Activated T-helper 1 cell treated with Interleukin-2 at 50 U/mL for 16 hours (primary cell): ENCODE results near the gene RASGRF2.
"Not testable (repeated sequence)": the region's sequence is repeated elsewhere in the genome, so short reads cannot be mapped to it uniquely, and the experiment has no call there.

Source experiments
- DNase-seq: peaks from one replicate; pipeline ENCODE4 v3.0.0-alpha.2; 2020; ENCODE audit warnings: low read depth

The RASGRF2 gene

DNA sequence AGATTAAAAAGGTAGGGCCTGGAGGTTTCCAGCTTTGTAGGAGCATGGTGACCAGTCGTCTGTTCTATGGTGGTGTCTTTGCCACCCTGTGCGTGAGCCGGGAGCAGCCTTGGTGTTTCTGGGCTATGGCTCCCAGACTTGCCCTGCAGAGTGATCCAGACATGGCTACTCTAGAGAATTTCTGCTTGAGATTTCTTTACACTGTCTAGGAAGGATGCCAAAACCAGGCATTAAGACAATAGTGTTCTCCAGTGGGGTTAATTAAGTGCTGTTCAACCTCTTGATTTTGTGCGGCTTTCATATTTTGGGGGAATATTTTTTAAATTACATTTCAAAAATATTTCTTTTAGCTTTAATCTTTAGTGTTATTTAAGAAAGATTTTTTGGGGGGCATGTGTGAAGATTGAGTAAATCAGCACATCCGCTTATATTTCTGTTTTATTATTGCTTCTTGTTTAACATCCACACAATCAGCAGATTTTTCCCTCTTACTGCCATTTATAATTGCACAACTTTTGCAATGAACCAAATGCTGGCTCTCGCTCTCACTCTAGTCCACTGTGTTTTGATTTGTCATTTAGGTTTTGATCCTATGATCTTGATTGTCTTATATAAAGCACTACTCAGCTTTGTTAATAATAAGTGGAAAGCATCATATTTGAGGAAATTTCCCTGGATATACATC lies 110.5 kb downstream of the RASGRF2 start:
- DNase-seq: no peak

DNA sequence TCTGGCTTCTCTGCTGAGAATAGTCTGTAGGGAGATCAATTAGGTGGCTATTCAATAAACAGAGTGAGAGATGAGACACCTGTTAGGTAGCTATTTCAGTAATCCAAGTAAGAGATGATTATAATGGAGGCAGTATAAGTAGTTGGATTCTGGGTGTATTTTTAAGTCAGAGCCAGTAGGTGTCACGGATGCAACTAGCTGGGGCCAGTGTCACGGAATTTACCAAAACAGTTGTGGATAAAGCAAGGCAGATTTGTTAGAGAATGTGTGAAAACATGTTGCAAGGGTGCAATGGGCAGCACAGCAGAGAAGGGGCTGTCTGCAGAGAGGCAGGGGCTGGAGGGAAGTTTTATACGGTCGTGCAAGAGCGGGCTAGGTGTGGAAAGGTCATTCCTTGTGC lies 114.9 kb downstream of the RASGRF2 start:
- no peak for DNase-seq

- no peak for DNase-seq
Measured at GRCh38 chr5:81077105-81077504, 116.9 kb downstream of the RASGRF2 start.

GRCh38 chr5:81078930-81079329 lies 118.8 kb downstream of the RASGRF2 start:
- DNase-seq: no peak

- DNase-seq: no peak
Measured at GRCh38 chr5:81080809-81081460, 120.8 kb downstream of the RASGRF2 start.

GRCh38 chr5:81081461-81081835 lies 121.3 kb downstream of the RASGRF2 start:
- no peak for DNase-seq

- no peak for DNase-seq
Measured at GRCh38 chr5:81086881-81087281, 126.7 kb downstream of the RASGRF2 start.

GRCh38 chr5:81091199-81091598 lies 131.0 kb downstream of the RASGRF2 start:
- DNase-seq: no peak

DNA sequence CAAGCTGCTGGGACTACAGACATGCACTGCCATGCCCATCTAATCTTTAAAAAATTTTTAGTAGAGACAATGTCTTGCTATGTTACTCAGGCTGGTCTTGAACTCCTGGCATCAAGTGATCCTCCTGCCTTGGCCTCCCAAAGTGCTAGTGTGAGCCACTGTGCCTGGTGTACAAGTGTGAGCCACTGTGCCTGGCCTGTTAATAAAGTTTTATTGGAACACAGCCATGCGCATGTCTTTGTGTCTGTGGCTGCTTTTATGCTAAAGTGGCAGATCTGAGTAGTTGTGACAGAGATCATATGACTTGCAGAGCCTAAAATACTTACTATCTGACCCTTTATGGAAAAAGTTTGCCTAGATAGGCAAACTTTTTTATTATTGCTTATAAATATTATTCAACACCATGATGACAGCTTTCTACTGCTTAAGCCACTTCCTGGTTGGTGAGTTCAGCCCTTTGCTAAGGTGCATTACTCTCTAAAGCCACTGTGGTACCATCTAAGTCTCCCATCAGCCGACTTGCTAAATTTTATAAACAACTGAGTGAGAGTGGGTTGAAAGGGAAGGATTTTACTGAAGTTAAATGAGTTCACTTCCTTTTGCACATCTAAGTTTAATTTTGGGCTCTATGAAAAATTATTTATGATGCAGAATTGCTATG lies 133.5 kb downstream of the RASGRF2 start:
- DNase-seq: no peak

DNA sequence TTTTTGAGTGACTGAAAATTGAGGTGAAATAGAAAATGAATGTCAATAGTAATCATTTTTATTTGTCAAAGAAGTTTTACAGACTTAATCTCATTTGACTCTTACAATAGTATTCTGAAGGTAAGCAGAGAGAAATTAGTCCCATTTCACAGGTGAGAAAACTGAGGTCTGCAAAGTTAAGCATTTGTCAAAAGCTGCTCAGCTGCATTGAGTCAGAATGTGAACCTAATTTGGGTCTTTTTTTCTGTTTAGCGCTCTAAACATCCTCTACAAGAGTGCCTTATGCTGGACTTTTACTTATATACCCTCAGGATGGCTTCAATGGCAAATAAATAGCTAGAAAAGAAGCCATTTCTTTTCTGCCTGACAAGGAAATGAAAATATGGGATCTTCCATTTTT lies 135.7 kb downstream of the RASGRF2 start:
- no peak for DNase-seq

DNA sequence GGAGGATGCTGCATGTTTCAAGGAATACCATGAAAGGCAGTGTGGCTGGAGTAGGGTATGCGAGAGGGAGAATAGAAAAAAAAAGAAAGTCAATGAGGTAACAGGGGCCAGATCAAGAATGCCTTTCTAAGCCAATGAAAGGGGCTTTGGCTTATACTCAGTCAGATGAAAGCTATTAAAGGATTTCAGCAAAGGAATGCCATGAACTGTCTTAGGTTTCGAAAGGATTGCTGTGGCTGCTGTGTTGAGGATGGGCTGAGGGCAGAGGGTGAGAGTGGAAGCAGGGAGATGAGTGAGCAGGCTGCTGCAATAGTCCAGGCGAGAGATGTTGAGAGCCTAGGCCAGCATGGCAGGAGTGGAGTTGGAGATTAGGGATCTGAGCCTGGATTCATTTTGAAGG lies 137.6 kb downstream of the RASGRF2 start:
- no peak for DNase-seq

DNA sequence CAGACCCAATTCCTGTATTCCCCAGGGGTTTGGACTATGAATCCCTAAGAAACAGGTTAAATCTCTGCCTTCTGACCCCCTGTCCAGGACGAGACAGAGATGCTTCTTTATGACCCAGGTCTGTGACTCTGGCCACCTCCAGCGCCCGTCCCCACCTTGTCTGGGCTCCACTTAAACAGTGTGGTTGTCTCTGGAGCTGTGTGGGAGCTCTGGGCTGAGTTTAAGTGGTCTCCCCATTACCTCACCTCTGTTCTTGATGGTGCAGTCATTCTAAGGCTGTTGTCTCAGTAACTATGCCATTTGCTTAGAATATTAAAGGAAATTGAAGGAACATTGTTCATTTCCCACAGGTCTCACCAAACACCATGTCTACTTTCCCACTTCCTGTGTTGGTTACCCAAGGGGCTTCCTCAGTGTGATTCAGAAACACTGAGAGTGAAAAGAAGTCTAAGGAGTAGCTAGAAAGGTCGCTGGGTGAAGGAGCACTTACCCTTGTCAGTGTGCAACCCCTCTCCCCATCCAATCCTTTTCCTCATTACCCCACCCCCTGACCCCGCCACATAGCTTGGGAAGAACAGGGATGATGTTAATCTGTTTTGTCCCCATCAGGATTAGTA lies 145.2 kb downstream of the RASGRF2 start:
- DNase-seq: no peak

DNA sequence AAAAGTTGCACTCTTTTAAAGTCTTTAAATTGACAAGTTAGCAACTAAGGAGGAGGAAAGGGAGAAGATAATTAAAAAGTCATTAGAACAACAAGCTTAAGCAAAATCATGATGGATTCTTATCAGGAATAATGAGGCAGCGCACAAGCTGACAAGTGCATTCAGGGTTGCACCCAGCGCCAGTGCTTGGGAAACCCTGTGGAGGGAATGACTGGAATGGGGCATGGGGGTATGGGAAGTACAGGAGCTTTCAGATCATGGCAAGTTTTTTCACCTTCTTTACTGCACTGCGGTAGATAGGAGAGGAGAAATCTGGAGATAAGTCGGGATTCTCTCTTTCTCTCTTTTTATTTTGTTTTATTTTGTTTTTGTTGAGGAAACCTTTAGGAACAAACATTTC lies 155.1 kb downstream of the RASGRF2 start:
- no peak for DNase-seq

- no peak for DNase-seq
Measured at GRCh38 chr5:81117566-81117965, 157.4 kb downstream of the RASGRF2 start.

DNA sequence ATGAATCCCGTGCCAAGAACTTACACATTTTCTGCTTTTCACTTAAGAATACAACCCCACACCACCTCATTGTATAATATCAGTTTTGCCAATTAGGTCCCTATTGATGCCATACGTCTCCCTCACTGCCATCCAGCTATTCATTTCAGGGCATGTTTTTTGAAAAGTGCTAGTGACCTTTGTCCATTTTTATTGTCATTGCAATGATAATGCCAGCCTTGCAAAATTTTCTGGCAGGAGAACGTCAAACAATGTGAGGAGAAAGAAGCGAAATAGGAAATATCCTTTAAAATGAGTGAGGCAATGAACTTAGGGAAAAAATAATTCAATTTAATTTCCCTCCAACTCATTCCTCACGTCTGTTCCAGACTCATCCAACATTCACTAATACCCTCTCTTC lies 161.1 kb downstream of the RASGRF2 start:
- no peak for DNase-seq

- no peak for DNase-seq
Measured at GRCh38 chr5:81121836-81122630, 161.9 kb downstream of the RASGRF2 start.

GRCh38 chr5:81124689-81125088 lies 164.5 kb downstream of the RASGRF2 start:
- DNase-seq: not testable (repeated sequence)

- no peak for DNase-seq
Measured at GRCh38 chr5:81125959-81126358, 165.8 kb downstream of the RASGRF2 start.

GRCh38 chr5:81128416-81128815 lies 168.3 kb downstream of the RASGRF2 start:
- no peak for DNase-seq

- no peak for DNase-seq
Measured at GRCh38 chr5:81132381-81132780, 172.2 kb downstream of the RASGRF2 start.

DNA sequence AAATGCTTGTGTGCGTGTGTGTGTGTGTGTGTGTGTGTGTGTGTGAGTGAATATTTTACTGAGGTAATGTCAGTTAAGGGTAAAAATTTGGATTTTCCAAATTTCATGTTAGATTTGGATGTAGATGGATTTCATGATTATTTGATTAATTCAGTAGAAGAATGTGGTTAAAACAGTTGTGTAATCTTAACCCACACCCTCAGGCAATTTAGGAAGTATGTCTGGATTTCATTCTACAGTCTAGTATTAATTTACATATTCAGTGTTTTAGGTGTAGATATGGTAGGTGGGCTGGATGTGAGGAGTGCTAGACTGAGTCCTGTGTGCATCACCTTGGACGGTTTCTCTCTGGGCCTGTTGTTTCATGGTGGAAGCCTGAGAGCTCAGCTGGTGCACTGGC lies 173.9 kb downstream of the RASGRF2 start:
- DNase-seq: no peak

DNA sequence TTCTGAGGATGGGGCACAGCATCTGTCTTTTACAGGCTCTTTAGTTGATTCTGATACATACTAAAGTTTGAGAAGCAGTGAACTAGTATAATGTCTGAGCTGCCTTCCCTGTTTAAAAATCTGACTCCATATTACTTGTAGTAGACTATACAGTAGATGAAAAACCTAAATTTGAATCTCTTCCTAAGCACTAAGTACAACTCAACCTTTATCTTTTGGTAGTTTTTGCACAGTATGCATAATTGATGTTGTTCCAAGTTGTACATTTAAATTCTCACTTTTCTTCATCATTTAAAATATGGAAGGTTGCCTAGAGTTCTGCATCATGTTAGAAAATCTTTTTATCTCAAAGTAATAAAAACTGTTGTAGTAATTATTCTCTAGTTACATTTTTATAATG lies 174.4 kb downstream of the RASGRF2 start:
- DNase-seq: no peak
